ENCODE measurements around the gene AMER2. TPM values are rescaled to one million over a fixed set of nuclear protein-coding genes. Genes with fewer than 3 reads are reported as not detected.

AMER2 gene
- total and polyA plus RNA-seq, 8 donors: 0.03 to 1.1 (median 0.14) TPM; not detected in 5

- no peaks in the 10 kb centered on the region for H3K4me1 ChIP-seq
- DNase-seq: no peak
- no peaks in the 10 kb centered on the region for H3K36me3 ChIP-seq
- H3K4me3 ChIP-seq: no peak overlapping the region
- intact Hi-C loops (cut with DNase I; ENCODE audit: low total_unique reads): no loop called here
- TF ChIP-seq EP300 (IDR thresholded peaks at IDR 0.05) (no peak), CTCF (IDR thresholded peaks at IDR 0.05) (no peak), POLR2A (IDR thresholded peaks at IDR 0.05) (no peak)
- no peak overlapping the region for H3K27ac ChIP-seq
- peaks cover 0 to 29% (median 0%) of the 10 kb centered on the region in 3 donors for H3K27me3 ChIP-seq
- WGBS, 5 donors: 68 to 80% (median 77%) methylated on average over 7 of the region's 7 CpGs
- H3K9me3 ChIP-seq: peaks cover 0 to 6% (median 3%) of the 10 kb centered on the region in 4 donors
Measured at GRCh38 chr13:25143706-25144105, 28.4 kb downstream of the AMER2 start.

GRCh38 chr13:25141042-25141441 lies 31.0 kb downstream of the AMER2 start:
- H3K4me3 ChIP-seq: no peak overlapping the region
- no peaks in the 10 kb centered on the region for H3K36me3 ChIP-seq
- WGBS, 5 donors: 70 to 82% (median 76%) methylated on average over 5 of the region's 5 CpGs

GRCh38 chr13:25137788-25138115 lies 34.3 kb downstream of the AMER2 start:
- peaks cover 0 to 18% (median 6%) of the 10 kb centered on the region in 4 donors for H3K9me3 ChIP-seq
- no peaks in the 10 kb centered on the region for H3K4me1 ChIP-seq
- no peaks in the 10 kb centered on the region for H3K36me3 ChIP-seq
- no peak for TF ChIP-seq POLR2A (IDR thresholded peaks at IDR 0.05)
- TF ChIP-seq CTCF (IDR thresholded peaks at IDR 0.05): no peak
- no peak for TF ChIP-seq POLR2AphosphoS5 (IDR thresholded peaks at IDR 0.05)
- TF ChIP-seq EP300 (IDR thresholded peaks at IDR 0.05): no peak
- WGBS, 5 donors: 59 to 82% (median 67%) methylated on average over 3 of the region's 3 CpGs
- no peak overlapping the region for H3K4me3 ChIP-seq
- H3K27ac ChIP-seq: no peak overlapping the region
- peaks cover 0 to 57% (median 3%) of the 10 kb centered on the region in 3 donors for H3K27me3 ChIP-seq
- intact Hi-C loops (cut with DNase I; ENCODE audit: low total_unique reads): no loop called here
- no peak for DNase-seq

More at GRCh38 chr13:25141042-25141441, 31.0 kb downstream of the AMER2 start:
- intact Hi-C loops (cut with DNase I; ENCODE audit: low total_unique reads): no loop called here
- TF ChIP-seq CTCF (IDR thresholded peaks at IDR 0.05) (no peak), POLR2A (IDR thresholded peaks at IDR 0.05) (no peak), EP300 (IDR thresholded peaks at IDR 0.05) (no peak), POLR2AphosphoS5 (IDR thresholded peaks at IDR 0.05) (no peak)
- no peak overlapping the region for H3K27ac ChIP-seq
- H3K9me3 ChIP-seq: no peaks in the 10 kb centered on the region
- no peaks in the 10 kb centered on the region for H3K4me1 ChIP-seq
- peaks cover 0 to 40% (median 0%) of the 10 kb centered on the region in 3 donors for H3K27me3 ChIP-seq
- no peak for DNase-seq

- no peak for DNase-seq
- WGBS, 5 donors: 15 to 24% (median 19%) methylated on average over 15 of the region's 15 CpGs
- no peak overlapping the region for H3K27ac ChIP-seq
- intact Hi-C loops (cut with DNase I; ENCODE audit: low total_unique reads): no loop called here
- H3K27me3 ChIP-seq: peaks cover 0 to 51% (median 5%) of the 10 kb centered on the region in 3 donors
- TF ChIP-seq EP300 (IDR thresholded peaks at IDR 0.05) (no peak), POLR2AphosphoS5 (IDR thresholded peaks at IDR 0.05) (no peak), POLR2A (IDR thresholded peaks at IDR 0.05) (no peak), CTCF (IDR thresholded peaks at IDR 0.05) (no peak)
- no peaks in the 10 kb centered on the region for H3K36me3 ChIP-seq
- no peaks in the 10 kb centered on the region for H3K4me1 ChIP-seq
- H3K9me3 ChIP-seq: peaks cover 0 to 18% (median 6%) of the 10 kb centered on the region in 4 donors
- no peak overlapping the region for H3K4me3 ChIP-seq
Measured at GRCh38 chr13:25136880-25137787, 35.0 kb downstream of the AMER2 start.

All from stomach (tissue), 9 donors.